AG09309 (cell line): Measurements from ENCODE around the gene KCND3.

Experiments used
- DNase-seq: peaks from one replicate; pipeline ENCODE4 v3.0.0-alpha.2; 2010; ENCODE audit warnings: low read depth
- H3K4me3 ChIP-seq: 2 replicates; pipeline ENCODE4 v1.5.1; 2011; ENCODE audit warnings: mild to moderate bottlenecking, low read depth, low read length, moderate library complexity; ENCODE audit not compliant: control insufficient read depth
- CTCF ChIP-seq: IDR thresholded peaks from 2 replicates; pipeline ENCODE4 v1.5.1; 2011; ENCODE audit warnings: mild to moderate bottlenecking, low read depth, low read length, inconsistent platforms; ENCODE audit not compliant: insufficient read depth, control insufficient read depth; ENCODE audit errors: missing control alignments

Gene KCND3

DNA sequence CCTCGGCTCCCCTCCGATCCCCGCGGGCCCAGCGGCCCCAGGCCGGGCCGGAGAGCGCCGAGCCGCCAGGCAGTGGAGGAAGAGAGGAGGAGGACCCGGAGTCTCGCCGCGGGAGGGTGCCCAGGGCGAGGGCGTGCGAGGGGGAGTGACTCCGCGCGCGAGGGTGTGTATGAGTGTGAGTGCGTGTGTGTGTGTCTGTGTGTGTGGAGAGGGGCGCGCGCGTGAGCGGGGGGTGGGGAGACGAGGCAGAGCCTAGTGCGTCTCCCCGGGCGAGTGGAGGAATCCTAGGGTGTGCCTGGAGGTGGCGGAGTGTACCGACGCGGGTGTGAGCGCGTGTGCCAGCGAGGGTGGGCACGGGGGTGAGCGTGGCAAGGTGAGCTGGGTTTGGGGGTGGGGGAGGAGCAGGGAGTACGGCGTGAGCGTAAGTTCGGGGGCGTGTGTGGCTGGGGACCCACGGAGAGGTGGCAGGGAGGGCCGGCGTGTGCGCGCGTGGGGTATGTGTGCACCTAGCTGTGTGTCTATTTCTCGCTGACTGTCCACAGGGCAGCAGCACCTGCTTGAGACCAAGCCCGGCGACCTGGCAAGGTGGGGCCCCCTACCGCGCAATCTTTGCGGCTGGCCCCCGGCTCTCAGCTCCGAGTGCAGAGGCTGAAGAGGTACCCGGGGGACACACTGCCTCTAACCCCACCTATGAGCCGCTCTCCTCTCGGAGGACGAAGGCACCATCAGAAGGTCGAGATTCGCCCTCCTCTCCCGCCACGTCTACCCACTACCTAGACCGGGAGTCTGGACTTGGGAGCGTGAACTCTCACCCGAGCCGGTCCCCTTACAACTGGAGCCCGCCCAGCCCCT, 784 bp upstream of the KCND3 start:
- DNase-seq: no peak
- H3K4me3 ChIP-seq: peak overlapping the region; percentile 50
- no peak for TF ChIP-seq CTCF

DNA sequence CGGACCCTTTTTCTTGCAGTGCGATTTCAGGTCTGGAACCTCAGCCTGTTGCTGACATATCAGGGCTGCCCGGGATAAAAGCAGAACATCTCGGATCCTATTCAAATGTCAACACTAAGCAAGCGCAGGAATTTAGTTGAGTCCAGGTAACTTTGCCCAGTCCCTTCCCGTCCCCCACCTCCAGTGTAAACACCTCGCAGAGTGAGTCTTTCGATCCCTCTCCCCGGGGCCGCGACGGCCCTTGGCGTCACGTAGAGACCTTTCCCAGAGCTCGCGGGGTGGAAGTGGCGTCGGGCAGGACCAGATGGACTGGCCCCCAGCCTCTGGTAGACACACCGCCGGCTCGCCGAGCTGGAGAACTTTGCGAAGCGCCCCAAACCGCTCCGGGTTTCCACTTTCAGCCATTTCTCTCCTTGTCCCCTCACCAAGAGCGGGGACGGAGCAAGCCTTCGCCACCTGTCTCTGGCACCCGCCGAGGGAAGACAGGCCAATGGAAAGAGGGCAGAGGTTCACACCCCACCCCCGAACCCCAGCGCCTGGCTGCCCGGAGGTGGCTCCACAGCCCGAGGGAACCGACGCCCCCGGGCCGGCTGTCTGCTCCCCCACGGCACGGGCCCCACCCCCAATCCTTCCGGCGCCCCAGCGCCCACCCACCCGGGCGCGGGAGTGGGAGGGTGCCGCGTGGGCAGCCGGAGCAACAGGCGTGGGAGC, 570 bp downstream of the KCND3 start:
- no peak for DNase-seq
- peak overlapping the region; percentile 31 for H3K4me3 ChIP-seq
- no peak for TF ChIP-seq CTCF

GRCh38 chr1:111988377-111988742, 1.1 kb downstream of the KCND3 start:
- H3K4me3 ChIP-seq: no peak overlapping the region
- no peak for TF ChIP-seq CTCF
- DNase-seq: no peak

DNA sequence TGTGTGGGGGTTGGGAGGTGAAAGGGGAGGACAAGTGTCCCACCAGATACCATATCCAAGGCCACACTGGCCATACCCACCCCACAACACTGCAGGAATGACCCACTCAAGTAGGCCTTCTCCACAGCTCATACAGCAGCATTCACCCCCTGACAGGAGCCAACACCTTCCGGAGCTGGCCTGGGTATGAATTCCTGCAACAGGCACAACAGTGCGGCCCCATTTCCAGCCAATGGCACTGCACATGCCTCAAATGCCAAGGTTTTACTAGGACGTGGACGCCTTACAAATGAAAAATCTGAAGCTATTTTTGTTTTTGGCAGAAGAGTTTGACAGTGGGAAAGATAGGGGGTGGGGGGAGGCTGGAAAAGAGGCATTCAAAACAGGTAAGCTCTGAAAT, 2.0 kb downstream of the KCND3 start:
- no peak for DNase-seq
- no peak overlapping the region for H3K4me3 ChIP-seq
- TF ChIP-seq CTCF: no peak

DNA sequence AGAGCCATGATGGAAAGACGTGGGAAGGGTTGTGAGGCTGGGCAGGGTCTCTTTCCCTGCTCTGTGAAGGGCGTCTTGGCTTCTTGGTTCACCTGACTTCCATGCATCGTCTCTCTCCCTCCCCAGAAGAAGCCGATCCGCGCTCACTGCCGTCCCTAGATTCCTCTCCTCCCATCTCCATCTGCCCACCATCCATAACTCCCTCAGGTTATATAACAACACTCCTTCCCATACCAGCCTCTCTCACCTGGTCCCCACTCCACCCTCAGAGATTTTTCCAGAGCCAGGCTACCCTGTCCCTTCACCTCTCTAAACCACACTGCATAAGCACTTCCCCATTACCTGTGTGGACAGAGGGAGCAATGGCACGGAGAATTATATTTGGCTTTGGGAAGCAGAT, 6.0 kb downstream of the KCND3 start:
- no peak for DNase-seq
- no peak for TF ChIP-seq CTCF

GRCh38 chr1:111982428-111982827, 7.0 kb downstream of the KCND3 start:
- no peak overlapping the region for H3K4me3 ChIP-seq
- TF ChIP-seq CTCF: no peak
- no peak for DNase-seq

More for the DNA sequence above, 6.0 kb downstream of the KCND3 start:
- no peak overlapping the region for H3K4me3 ChIP-seq
